HG03039 (cell line): ENCODE data around the gene PDSS2.
"Not testable (repeated sequence)": the region's sequence is repeated elsewhere in the genome, so short reads cannot be mapped to it uniquely, and the experiment has no call there.

Experiments used
- ATAC-seq: cut with Tn5 transposase; IDR thresholded peaks from one replicate; pipeline ENCODE4 v1.9.1; 2021; ENCODE audit warnings: mild to moderate bottlenecking, moderate library complexity; ENCODE audit not compliant: unreplicated experiment

Gene PDSS2

GRCh38 chr6:107475826-107476225 lies 16.5 kb upstream of the PDSS2 start:
- not testable (repeated sequence) for ATAC-seq

- not testable (repeated sequence) for ATAC-seq
These were observed 16.0 kb upstream of the PDSS2 start for GRCh38 chr6:107475360-107475759.

DNA sequence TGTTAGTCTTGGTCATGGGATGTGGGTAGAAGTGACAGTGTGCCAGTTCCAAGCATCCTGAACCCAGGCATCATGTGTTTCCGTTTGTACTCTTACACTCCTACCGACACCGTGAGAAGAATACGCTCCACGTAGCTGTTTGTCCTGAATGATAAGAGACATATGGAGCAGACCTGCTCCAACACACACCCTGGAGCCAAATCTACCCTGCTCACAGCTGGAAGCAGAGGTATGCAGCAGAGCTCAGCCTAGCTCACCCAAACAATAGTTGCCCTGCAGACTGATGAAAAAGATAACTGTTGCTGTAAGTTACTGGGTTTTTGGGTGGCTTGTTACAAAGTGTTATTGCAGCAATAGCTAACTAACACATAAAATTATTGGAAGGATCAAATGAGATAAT lies 14.3 kb upstream of the PDSS2 start:
- ATAC-seq = no peak

- ATAC-seq = no peak
These were observed 11.0 kb upstream of the PDSS2 start for GRCh38 chr6:107470364-107470763.

- ATAC-seq = no peak
These were observed 6.7 kb upstream of the PDSS2 start for GRCh38 chr6:107466062-107466461.

- ATAC-seq = no peak
These were observed 793 bp upstream of the PDSS2 start for GRCh38 chr6:107460083-107460631.

GRCh38 chr6:107458672-107459282 lies 587 bp downstream of the PDSS2 start:
- peak; percentile 7 for ATAC-seq

DNA sequence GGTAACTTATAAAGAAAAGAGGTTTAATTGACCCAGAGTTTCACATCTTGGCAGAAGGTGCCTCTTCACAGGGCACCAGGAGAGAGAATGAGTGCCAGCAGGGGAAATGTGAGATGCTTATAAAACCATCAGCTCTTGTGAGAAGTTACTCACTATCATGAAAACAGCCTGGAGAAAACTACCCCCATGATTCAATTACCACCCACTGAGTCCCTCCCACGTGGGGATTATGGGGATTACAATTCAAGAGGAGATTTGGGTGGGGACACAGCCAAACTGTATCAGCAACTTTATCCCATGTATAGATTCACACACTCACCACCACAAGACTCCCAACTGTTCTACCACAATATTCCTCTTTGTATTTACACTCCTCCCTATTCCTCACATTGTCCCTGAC lies 10.6 kb downstream of the PDSS2 start:
- no peak for ATAC-seq

GRCh38 chr6:107447663-107448216 lies 11.6 kb downstream of the PDSS2 start:
- no peak for ATAC-seq

- no peak for ATAC-seq
These were observed 15.1 kb downstream of the PDSS2 start for GRCh38 chr6:107444277-107444676.

GRCh38 chr6:107443608-107444267 lies 15.6 kb downstream of the PDSS2 start:
- no peak for ATAC-seq

DNA sequence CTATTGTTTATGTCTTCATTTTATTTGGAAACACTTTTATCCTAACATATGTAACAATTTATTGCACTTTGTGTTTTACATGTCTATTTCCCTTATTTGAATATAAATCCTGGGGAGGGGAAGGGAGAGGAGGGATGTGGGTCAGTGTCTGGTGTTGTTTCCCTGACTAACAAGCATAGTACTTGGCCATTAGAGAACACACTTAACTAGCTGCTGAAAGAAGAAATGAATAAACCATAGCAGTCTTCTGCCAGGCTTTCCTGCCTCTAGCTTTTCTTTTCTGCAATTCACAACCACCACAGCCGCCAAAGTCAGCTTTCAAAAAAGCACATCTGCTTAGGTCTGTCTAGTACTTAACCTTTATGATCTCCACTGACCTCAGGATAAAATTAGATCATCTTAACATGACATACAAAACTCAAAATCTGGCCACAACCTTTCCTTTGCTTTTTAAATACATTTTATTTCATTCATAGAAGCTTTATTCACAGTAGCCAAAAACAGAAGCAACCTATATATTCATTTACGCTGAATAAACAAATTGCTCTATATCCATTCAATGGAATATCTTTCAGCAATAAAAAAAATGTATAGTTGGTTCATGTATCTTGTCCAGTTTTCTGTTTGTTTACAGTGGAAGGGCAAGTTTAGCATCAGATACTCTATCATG lies 16.3 kb downstream of the PDSS2 start:
- ATAC-seq = no peak

DNA sequence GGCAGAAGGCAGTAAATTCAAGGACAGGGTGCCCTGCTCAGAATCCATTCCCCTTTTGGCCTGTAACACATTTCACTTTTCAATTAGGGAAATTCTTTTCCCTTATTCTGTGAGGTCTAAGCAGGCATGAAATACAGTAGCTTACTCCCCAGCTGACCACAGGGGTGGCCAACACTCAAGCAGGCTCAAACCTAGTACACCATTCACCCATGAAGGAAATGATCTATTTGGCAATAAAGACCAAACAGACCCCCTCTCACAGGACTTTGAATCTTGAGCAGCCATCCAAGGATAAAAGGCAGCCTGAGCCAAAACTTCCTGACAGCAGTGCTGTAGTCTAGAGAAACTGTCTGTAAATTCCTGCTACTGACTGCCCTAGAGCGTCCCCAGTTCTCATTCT lies 17.7 kb downstream of the PDSS2 start:
- ATAC-seq = no peak

GRCh38 chr6:107440936-107441335 lies 18.4 kb downstream of the PDSS2 start:
- ATAC-seq = no peak

DNA sequence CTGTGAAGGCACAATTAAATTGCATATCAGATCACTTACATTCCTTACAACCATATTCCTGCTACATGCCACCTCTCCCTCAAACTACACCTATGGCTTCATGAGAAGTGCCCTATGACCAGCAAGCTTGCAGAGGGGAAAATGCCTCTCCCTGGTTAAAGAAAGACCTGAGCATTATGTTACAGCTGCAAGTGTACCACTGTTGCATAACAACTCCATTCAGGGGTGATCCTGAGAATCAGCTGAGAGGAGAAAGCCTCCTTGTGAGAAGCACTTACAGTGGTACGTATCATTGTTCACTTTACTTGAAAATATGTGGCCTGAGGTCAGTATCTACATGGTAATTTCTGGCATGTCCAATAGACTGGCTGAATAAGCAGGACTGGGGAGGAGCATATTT lies 20.0 kb downstream of the PDSS2 start:
- no peak for ATAC-seq

- ATAC-seq = no peak
These were observed 21.7 kb downstream of the PDSS2 start for GRCh38 chr6:107437691-107438090.

GRCh38 chr6:107436881-107437280 lies 22.5 kb downstream of the PDSS2 start:
- no peak for ATAC-seq

- ATAC-seq = no peak
These were observed 23.6 kb downstream of the PDSS2 start for GRCh38 chr6:107435798-107436197.

DNA sequence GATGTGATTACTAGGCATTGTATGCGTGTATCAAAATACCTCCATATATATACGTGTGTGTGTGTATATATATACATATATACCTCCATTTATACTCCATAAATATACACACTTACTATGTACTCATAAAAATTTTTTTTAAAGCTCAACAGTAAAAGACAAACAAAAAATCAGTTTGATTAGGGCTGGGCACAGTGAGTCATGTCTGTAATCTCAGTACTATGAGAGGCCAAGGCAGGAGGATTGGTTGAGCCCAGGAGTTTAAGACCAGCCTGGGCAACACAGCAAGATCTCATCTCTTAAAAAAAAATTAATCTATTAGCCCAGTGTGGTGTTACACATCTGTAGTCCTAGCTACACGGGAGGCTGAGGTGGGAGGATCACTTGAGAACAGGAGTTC lies 24.6 kb downstream of the PDSS2 start:
- ATAC-seq = no peak

- not testable (repeated sequence) for ATAC-seq
These were observed 33.4 kb downstream of the PDSS2 start for GRCh38 chr6:107425951-107426350.

DNA sequence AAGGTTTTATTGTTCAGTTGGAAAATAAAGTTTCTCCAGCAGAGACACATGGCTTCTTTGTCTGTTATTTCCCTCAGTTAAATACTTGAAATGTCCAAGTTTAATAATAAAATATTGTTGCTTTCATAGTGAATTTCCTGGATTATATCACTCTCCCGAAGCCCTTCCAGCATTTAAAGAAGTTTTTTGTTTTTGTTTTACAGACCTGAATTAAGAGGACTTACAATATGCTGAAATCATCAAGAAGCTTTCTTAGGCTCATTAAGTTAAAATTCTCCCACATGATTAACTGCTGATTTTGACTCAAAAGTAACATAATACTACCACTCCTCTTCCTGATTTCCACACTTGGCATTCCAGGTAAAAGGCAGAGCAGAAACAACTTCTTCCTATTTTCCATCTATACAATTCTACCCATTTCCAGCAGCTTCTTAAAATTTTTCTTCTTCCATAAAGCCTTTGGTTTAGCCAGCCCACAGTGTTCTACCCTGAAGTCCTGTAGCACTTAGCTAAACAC lies 35.8 kb downstream of the PDSS2 start:
- no peak for ATAC-seq
